OCI-M2 (cell line): ENCODE data around the gene KIF26A.
"Not testable (repeated sequence)": the region's sequence is repeated elsewhere in the genome, so short reads cannot be mapped to it uniquely, and the experiment has no call there.

Experiments used
- DNase-seq: peaks from one replicate; lab custom pipeline; 2025; ENCODE audit not compliant: unreplicated experiment; lab: John Stamatoyannopoulos, UW

The KIF26A gene

DNA sequence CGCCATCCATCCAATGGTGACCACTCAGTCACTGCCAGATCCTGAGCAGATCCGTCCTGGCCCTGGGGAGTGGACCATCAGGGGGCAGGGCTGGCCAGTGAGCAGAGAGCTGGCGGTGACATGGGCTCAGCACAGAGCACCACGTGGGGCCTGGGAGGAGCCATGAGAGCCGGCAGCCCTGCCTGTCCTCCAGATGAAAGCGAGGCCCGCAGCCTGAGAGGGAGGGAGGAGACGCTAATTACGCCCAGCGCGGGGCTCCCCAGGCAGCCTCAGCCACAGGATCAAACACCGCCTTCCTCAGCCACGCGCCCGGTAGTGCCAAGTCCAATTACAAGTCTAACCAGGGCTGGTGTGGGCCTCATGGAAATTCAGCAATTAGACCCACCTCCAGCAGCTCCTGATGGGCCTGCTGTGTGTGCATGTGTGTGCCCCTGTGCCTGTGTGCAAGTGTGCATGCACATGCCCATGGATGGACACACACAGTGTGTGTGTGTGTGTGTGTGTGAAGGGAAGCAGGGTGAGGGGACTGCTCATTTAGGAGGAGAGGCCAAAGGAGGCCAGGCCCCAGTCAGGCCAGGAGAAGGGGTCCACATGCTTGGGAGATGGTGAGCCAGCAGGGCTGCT, 68.0 kb downstream of the KIF26A start:
- DNase-seq, result no peak

GRCh38 chr14:104207142-104208014, 69.0 kb downstream of the KIF26A start:
- DNase-seq, result no peak

- DNase-seq, result not testable (repeated sequence)
Measured at GRCh38 chr14:104208015-104208295, 69.6 kb downstream of the KIF26A start.

- DNase-seq, result not testable (repeated sequence)
Measured at GRCh38 chr14:104208331-104208730, 69.9 kb downstream of the KIF26A start.

GRCh38 chr14:104209071-104209470, 70.7 kb downstream of the KIF26A start:
- DNase-seq, result not testable (repeated sequence)

- DNase-seq, result no peak
Measured at GRCh38 chr14:104209985-104210816, 71.8 kb downstream of the KIF26A start.

DNA sequence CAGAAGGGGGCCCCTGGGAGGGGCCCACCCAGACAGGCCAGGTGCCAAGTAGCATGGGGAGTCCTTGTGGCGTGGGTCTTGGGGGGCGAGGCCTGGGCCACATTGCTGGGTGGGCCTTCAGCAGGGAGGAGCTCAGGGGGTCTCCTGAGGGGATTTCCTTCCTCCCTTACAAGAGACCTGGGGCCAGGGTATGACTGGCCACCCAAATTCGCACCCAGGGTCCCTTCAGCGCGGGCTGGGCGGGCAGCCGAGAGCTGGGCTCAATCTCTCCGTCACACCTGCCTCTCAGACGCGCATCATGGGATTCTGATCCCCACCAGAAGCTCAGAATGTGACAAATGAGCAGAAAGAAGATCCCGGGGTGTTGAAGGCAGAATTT, 72.4 kb downstream of the KIF26A start:
- no peak for DNase-seq

- no peak for DNase-seq
Measured at GRCh38 chr14:104211215-104211614, 72.8 kb downstream of the KIF26A start.

DNA sequence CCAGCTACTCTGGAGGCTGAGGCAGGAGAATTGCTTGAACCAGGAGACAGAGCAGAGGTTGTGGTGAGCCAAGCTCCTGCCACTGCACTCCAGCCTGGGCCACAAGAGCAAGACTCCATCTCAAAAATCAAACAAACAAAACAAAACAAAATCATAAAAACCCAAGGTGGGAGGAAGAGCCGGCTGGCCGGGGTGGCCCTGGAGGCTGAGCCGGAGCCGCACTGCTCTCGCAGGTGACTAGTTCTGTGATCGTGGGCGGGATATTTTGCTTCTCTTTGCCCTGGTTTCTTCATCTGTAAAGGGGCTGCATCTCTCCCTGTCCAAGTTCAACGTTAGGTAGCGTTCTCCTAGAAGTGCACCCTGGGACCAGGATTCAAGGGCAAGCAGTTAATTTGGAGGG, 73.4 kb downstream of the KIF26A start:
- DNase-seq, result no peak

- no peak for DNase-seq
Measured at GRCh38 chr14:104212206-104213095, 74.1 kb downstream of the KIF26A start.

DNA sequence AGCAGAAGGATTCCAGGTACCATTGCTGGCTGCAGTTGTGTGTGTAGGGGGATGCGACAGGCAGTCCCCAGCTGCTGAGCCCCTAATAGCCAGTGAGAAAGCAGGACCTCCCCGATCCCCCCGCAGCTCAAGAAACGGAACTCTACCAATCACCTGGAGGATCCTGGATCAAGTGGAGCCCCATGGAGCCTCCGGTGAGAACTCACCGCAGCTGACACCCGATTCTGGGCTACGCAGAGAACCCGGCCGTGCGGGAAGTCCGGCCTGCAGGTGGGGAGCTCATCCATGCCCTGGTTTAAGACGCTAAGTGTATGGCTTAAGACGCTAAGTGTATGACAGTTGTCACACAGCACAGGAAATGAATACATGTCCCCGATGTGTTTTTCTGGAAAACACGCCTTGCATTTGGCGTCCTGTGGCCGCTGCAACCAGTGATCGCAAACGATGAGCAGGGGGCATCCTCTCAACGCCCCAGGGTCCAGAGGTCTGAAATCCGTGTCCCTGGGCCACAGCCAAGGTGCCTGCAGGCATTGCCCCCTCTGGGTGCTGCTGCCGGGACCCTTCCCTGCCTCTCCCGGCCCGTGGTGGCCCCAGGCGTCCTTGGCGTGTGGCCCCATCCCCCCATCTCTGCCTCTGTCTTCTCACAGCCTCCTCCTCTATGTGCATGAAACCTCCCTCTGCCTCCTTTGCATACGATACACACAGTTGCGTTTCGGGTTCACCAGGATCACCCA, 75.1 kb downstream of the KIF26A start:
- no peak for DNase-seq

- DNase-seq, result no peak
Measured at GRCh38 chr14:104214431-104215218, 76.2 kb downstream of the KIF26A start.

GRCh38 chr14:104215706-104216334, 77.4 kb downstream of the KIF26A start:
- DNase-seq, result no peak

DNA sequence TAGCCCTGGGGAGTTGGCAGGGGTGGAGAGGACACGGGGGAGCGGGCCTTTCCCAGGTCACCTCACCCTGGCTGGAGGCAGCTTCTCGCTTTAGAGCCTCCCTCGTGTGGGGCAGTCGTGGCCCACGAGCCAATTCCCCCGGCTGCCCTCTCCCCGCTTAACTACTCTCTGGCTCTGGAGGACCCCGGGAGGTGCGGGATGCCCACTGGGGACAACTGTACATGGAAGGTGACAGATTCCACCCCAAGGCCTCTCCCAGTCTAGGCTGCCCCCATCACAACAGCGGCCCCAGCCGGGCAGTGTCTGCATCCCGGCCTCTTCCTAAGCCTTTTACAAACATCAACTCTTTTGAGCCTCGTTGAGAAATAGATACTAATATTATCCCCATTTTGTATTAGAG, 78.1 kb downstream of the KIF26A start:
- DNase-seq, result no peak

GRCh38 chr14:104217486-104218360, 79.3 kb downstream of the KIF26A start:
- DNase-seq, result no peak

DNA sequence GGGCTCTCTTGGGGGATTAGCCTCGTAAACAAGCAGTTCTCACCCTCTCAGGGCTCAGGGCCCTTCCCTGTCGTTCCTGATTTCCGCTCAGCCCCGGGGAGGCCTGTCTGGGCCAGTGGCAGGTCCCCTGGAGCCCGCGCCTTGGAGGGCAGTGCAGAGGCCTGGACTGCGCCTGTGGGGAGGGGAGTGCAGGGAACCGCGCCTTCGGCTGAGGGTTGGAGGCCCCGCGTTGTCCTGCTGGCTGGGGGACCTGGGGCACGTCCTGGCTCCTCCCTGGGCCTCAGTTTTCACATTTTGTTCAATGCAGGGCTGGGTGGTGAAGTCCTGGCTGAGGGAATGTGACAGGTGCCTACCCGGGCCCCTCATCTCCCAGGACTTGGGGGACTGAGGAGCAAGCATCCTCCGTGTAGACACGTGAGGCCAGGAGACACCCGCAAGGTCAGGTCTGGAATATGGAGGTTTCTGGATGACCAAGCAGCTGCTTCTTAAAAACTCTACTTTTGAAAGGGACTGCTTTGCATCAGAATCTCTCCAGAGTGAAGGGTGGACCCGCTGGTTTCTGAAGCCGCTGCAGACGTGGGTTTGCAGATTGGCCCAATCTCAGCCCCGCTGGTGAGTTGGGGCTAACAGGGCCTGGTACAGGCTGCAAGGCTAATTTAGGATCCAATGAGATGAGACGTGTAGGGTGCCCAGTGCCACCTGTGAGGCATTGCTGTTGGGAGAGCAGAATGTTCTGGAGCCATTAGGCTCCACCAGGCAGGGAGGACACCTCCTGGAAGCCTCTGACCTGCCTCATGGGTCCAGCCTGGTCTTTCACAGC, 80.2 kb downstream of the KIF26A start:
- no peak for DNase-seq

DNA sequence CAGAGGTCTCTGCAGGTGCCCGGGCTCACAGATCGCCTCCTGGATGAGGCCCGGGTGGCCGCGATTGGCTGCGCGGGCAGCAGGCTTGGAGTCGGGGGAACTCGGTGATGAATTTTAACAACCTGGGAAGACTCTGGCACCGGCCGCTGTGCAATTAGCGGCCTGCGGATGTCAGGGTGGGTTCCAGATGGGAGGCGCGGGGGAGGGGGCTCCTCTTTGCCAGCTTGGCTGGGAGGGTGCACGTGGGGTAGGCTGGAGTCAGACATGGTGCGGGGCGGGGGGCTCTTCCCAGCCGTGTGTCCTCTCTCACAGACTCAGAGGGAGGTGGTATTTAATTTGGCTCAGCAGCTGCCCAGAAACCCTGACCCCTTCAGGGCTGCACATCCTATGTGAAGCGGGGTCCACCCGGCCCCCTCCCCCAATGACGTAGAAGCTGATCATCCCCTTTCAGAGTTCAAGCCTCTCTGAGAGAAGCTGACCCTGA, 81.4 kb downstream of the KIF26A start:
- DNase-seq, result no peak
